Pancreas (tissue), 10 donors: ENCODE data around the gene CALHM4. TPM values are rescaled to one million over a fixed set of nuclear protein-coding genes. Genes with fewer than 3 reads are reported as not detected.
A peak's percentile ranks its signal among the peaks of the same experiment; 100 is the strongest.
"Not testable (repeated sequence)": the region's sequence is repeated elsewhere in the genome, so short reads cannot be mapped to it uniquely, and the experiment has no call there.

ENCODE experiments used
- ATAC-seq, 4 donors: fragments of 200-7000 bp; cut with Tn5 transposase; one replicate each; pipeline versions ENCODE4 v1.8.0 to v1.9.1; 2020; ENCODE audit warnings: mild to moderate bottlenecking in 4 of 4, moderate library complexity in 4 of 4
- DNase-seq, 6 donors: peaks; one replicate each; pipeline ENCODE4 v3.0.0-alpha.2; 2020
- FAIRE-seq: peaks from 2 replicates; lab custom pipeline; 2012; peaks lifted over from hg19 to GRCh38; lab: Jason Lieb, UNC
- H3K27ac ChIP-seq, 4 donors: fragments of 200-600 bp; sonication (generic); 1 replicate in 3 of 4; 2 replicates in 1 of 4; pipeline versions ENCODE4 v1.5.0 to v1.8.0; 2020
- H3K27me3 ChIP-seq, 4 donors: fragments of 200-600 bp; one replicate each; pipeline ENCODE4 v1.8.0; 2021
- H3K36me3 ChIP-seq, 3 donors: fragments of 200-600 bp; sonication (generic) in 1 of 3; one replicate each; pipeline versions ENCODE4 v1.5.0 to v1.8.0; 2020 to 2021
- H3K4me1 ChIP-seq, 3 donors: fragments of 200-600 bp; one replicate each; pipeline ENCODE4 v1.8.0; 2021
- H3K4me3 ChIP-seq, 4 donors: fragments of 200-600 bp; sonication (generic) in 2 of 4; one replicate each; pipeline versions ENCODE4 v1.5.0 to v1.8.0; 2020 to 2021
- H3K9me3 ChIP-seq, 4 donors: fragments of 200-600 bp; one replicate each; pipeline ENCODE4 v1.8.0; 2021
- WGBS, 2 donors: extraction: QIAGEN DNeasy Blood & Tissue Kit; methylation state at CpG; one replicate each; pipeline ENCODE4 v1.1.7; 2013; 5-methylcytosine and 5-hydroxymethylcytosine counted together
- intact Hi-C, 3 donors: fragments of 100-400 bp; cut with DNase I; formaldehyde crosslinking; loops; one replicate each; pipeline versions ENCODE4 v1.11.1 to v1.14.2; 2022
- polyA plus RNA-seq, 2 donors: library from polyadenylated mRNA; stranded (reverse); fragments of 200-250 nt; gene quantifications; one replicate each; pipeline ENCODE4 v1.2.3, GENCODE V29; 2013
- total RNA-seq, 6 donors: library from RNA; stranded (reverse); fragmentation: NEBNext Ultra II Directional in 4 of 6; extraction: Animal tissue kit (Norgen Biotek cat#: 25700) in 4 of 6; gene quantifications; one replicate each; pipeline versions ENCODE4 v1.2.1 to v1.2.4, GENCODE V29; 2021 to 2023
- TF ChIP-seq, protein P1 (sequence below), 4 donors: fragments of 200-600 bp; sonication (generic) in 3 of 4; IDR thresholded peaks; one replicate each; pipeline versions ENCODE4 v1.5.0 to v1.8.0; 2021; ENCODE audit warnings: antibody characterized with exemption in 4 of 4
- donor health status: healthy with polysubstance abuse.
- donor health status: DM: no; HTN: no; CAD: no; lungs with moderate emphysema.
- donor health status: DM: no; HTN: no; CAD: no.
- donor health status: control.
- donor health status: control.
- donor health status: Bipolar disorder and iron deficiency.
- donor health status: DM: yes; HTN: yes; CAD: no.
- donor health status: DM: no; HTN: no; CAD: no.
- donor health status: DM: no; HTN: no; CAD: no.
- donor health status: DM: yes; HTN: yes; CAD: no.

CALHM4 gene
- total and polyA plus RNA-seq, 8 donors, result not detected

DNA sequence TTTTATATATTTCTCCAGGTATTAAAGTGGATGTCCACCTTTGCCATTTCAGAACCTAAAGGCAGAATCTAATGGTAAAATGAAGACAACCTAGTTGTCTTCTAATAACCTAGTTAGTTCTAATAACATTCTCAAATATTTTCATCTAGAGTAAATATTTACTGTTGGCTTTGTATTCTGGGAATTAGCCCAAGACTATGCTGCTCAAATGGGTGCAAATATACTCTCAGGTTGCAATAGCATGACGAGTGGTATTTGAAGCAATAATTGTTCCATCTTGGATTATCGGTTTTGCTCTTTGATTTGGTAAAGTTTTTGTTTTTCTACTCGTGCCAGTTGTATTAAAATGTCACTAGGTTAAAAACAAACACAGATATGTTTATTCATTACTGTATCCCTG, 41.7 kb downstream of the CALHM4 start:
- WGBS, 2 donors, result 38 to 43% methylated on average over 3 of the region's 3 CpGs
- no peak for DNase-seq
- FAIRE-seq, result no peak
- H3K9me3 ChIP-seq, result no peaks in the 10 kb centered on the region
- H3K36me3 ChIP-seq, result peaks cover 6 to 32% (median 12%) of the 10 kb centered on the region in 3 donors
- H3K27me3 ChIP-seq, result no peaks in the 10 kb centered on the region
- intact Hi-C loops, result no loop called here
- TF ChIP-seq, protein P1, sequence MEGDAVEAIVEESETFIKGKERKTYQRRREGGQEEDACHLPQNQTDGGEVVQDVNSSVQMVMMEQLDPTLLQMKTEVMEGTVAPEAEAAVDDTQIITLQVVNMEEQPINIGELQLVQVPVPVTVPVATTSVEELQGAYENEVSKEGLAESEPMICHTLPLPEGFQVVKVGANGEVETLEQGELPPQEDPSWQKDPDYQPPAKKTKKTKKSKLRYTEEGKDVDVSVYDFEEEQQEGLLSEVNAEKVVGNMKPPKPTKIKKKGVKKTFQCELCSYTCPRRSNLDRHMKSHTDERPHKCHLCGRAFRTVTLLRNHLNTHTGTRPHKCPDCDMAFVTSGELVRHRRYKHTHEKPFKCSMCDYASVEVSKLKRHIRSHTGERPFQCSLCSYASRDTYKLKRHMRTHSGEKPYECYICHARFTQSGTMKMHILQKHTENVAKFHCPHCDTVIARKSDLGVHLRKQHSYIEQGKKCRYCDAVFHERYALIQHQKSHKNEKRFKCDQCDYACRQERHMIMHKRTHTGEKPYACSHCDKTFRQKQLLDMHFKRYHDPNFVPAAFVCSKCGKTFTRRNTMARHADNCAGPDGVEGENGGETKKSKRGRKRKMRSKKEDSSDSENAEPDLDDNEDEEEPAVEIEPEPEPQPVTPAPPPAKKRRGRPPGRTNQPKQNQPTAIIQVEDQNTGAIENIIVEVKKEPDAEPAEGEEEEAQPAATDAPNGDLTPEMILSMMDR (IDR thresholded peaks at IDR 0.05), result no peak
- peak; percentile 29 to 78 (median 68) for ATAC-seq
- no peak overlapping the region for H3K4me3 ChIP-seq
- H3K27ac ChIP-seq, result no peak overlapping the region
- peaks cover 0 to 4% (median 0%) of the 10 kb centered on the region in 3 donors for H3K4me1 ChIP-seq

DNA sequence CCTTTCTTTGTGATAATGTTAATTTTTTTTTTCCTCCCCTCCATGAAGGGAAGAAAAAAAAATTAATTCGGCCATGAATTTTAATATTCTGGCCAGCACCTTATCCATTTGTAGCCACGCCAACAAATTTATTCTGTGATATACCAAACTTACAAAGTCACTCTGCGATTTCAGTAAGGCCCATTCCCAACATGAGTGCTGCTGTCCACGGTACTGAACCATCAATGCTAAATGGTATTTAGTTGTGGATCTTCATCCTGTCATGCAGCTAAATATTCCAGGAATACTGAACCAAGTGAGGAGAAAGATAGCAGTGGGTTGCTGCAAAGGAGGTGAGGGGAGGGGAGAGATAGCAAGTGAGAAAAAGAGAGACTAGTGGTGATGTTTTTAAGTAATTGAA, 43.3 kb downstream of the CALHM4 start:
- no peak for FAIRE-seq
- H3K36me3 ChIP-seq, result peaks cover 4 to 17% (median 5%) of the 10 kb centered on the region in 3 donors
- no peak overlapping the region for H3K27ac ChIP-seq
- no peak for ATAC-seq
- peaks cover 0 to 4% (median 0%) of the 10 kb centered on the region in 3 donors for H3K4me1 ChIP-seq
- no peak overlapping the region for H3K4me3 ChIP-seq
- no peaks in the 10 kb centered on the region for H3K9me3 ChIP-seq
- intact Hi-C loops, result no loop called here
- no peaks in the 10 kb centered on the region for H3K27me3 ChIP-seq
- no peak for DNase-seq
- TF ChIP-seq, protein P1 (IDR thresholded peaks at IDR 0.05), result no peak
- WGBS, 2 donors, result 75 to 81% methylated on average over 4 of the region's 4 CpGs

DNA sequence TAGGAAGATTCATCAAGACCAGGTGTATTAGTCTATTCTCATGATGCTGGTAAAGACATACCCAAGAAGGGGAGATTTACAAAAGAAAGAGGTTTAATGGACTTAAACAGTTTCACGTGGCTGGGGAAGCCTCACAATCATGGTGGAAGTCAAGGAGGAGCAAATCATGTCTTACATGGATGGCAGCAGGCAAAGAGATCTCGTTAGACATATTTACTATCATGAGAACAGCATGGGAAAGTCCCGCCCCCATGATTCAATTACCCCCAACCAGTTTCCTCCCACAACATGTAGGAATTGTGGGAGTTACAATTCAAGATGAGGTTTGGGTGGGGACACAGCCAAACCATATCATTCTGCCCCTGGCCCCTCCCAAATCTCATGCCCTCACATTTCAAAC, 50.4 kb downstream of the CALHM4 start:
- FAIRE-seq, H3K4me1 ChIP-seq, H3K27ac ChIP-seq, DNase-seq, ATAC-seq, H3K27me3 ChIP-seq, intact Hi-C loops, H3K4me3 ChIP-seq, H3K36me3 ChIP-seq, H3K9me3 ChIP-seq: not testable (repeated sequence)
- 92 to 96% methylated on average over 3 of the region's 3 CpGs for WGBS, 2 donors

DNA sequence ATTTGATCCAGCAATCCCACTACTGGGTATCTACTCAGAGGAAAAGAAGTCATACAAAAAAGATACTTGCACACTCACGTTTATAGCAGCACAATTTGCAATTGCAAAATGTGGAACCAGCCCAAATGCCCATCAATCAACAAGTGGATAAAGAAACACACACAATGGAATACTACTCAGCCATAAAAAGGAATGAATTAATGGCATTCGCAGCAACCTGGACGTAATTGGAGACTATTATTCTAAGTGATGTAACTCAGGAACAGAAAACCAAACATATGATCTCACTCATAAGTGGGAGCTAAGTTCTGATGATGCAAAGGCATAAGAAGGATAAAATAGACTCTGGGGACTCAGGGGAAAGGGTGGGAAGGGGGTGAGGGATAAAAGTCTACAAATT, 51.3 kb downstream of the CALHM4 start:
- WGBS, 2 donors, result 87% methylated on average over 3 of the region's 3 CpGs
- ATAC-seq, FAIRE-seq: not testable (repeated sequence)

DNA sequence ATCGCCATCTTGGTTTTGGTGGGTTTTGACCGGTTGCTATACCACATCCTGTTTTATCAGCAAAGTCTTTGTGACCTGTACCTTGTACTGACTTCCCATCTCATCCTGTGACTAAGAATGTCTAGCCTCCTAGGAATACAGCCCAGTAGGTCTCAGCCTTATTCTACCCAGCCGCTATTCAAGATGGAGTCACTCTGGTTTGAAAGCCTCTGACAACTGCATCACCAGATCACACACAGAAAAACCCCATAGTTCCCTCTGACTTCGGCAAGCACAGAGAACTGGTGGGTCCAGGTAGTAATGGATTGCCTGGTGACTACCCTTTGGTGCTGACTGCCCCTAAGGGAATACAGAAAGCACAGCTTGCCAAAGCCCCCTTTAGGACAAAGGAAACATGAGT, 52.4 kb downstream of the CALHM4 start:
- no peak for FAIRE-seq

More for the DNA sequence above, 51.3 kb downstream of the CALHM4 start:
- H3K4me1 ChIP-seq, H3K27me3 ChIP-seq, H3K27ac ChIP-seq, H3K9me3 ChIP-seq, H3K36me3 ChIP-seq, intact Hi-C loops, DNase-seq, H3K4me3 ChIP-seq: not testable (repeated sequence)

More for the DNA sequence above, 52.4 kb downstream of the CALHM4 start:
- TF ChIP-seq, protein P1 (IDR thresholded peaks at IDR 0.05), result no peak
- DNase-seq, result no peak
- no peaks in the 10 kb centered on the region for H3K4me1 ChIP-seq
- ATAC-seq, result no peak
- 97 to 99% methylated on average over 4 of the region's 4 CpGs for WGBS, 2 donors
- no peaks in the 10 kb centered on the region for H3K27me3 ChIP-seq
- no peak overlapping the region for H3K4me3 ChIP-seq
- H3K36me3 ChIP-seq, result no peaks in the 10 kb centered on the region
- H3K9me3 ChIP-seq, result no peaks in the 10 kb centered on the region
- H3K27ac ChIP-seq, result no peak overlapping the region
- intact Hi-C loops, result no loop called here

Other genes starting within 250 kb of the CALHM4 start
- gene DSE, start 182.8 kb upstream of the CALHM4 start, total RNA-seq, result 10 to 100 TPM in 1 of 6 donors, 1 to 10 TPM in 5; 1.8 to 19.2 (median 3.9) TPM
- 1 to 10 TPM; 1.7 to 2.6 TPM for gene DSE, start 182.8 kb upstream of the CALHM4 start, polyA plus RNA-seq
- gene CALHM6, start 92.4 kb upstream of the CALHM4 start, total RNA-seq, result 1 to 10 TPM in 2 of 6 donors, under 1 TPM in 3, not detected in 1; 0.44 to 4.2 (median 0.98) TPM
- 1 to 10 TPM; 1.3 to 1.4 TPM for gene CALHM6, start 92.4 kb upstream of the CALHM4 start, polyA plus RNA-seq
- under 1 TPM; 0.04 to 0.41 (median 0.13) TPM for gene CALHM5, start 42.1 kb upstream of the CALHM4 start, total RNA-seq
- under 1 TPM; 0.08 to 0.12 TPM for gene CALHM5, start 42.1 kb upstream of the CALHM4 start, polyA plus RNA-seq
- gene TRAPPC3L, start 8.1 kb upstream of the CALHM4 start, total RNA-seq, result not detected
- under 1 TPM in 1 of 2 donors, not detected in 1; 0.12 TPM for gene TRAPPC3L, start 8.1 kb upstream of the CALHM4 start, polyA plus RNA-seq
- gene RWDD1, start 17.8 kb downstream of the CALHM4 start, total RNA-seq, result 10 to 100 TPM; 26.0 to 37.5 (median 27.1) TPM
- gene RWDD1, start 17.8 kb downstream of the CALHM4 start, polyA plus RNA-seq, result 10 to 100 TPM; 38.1 to 40.6 TPM
- under 1 TPM; 0.23 to 0.49 (median 0.39) TPM for gene RSPH4A, start 62.7 kb downstream of the CALHM4 start, total RNA-seq
- 1 to 10 TPM in 1 of 2 donors, under 1 TPM in 1; 0.76 to 1.2 TPM for gene RSPH4A, start 62.7 kb downstream of the CALHM4 start, polyA plus RNA-seq
- 1 to 10 TPM; 2.9 to 5.8 (median 4.6) TPM for gene ZUP1, start 115.0 kb downstream of the CALHM4 start, total RNA-seq
- 1 to 10 TPM; 8.8 to 8.9 TPM for gene ZUP1, start 115.0 kb downstream of the CALHM4 start, polyA plus RNA-seq
- gene KPNA5, start 127.5 kb downstream of the CALHM4 start, total RNA-seq, result 1 to 10 TPM; 2.6 to 6.5 (median 4.9) TPM
- gene KPNA5, start 127.5 kb downstream of the CALHM4 start, polyA plus RNA-seq, result 1 to 10 TPM; 1.4 to 3.4 TPM
- 1 to 10 TPM in 1 of 6 donors, under 1 TPM in 5; 0.19 to 1.1 (median 0.38) TPM for gene FAM162B, start 212.0 kb downstream of the CALHM4 start, total RNA-seq
- gene FAM162B, start 212.0 kb downstream of the CALHM4 start, polyA plus RNA-seq, result 1 to 10 TPM in 1 of 2 donors, under 1 TPM in 1; 0.95 to 2.1 TPM